Measurements from ENCODE around the gene FADS1. TPM values are rescaled to one million over a fixed set of nuclear protein-coding genes. Genes with fewer than 3 reads are reported as not detected.

The FADS1 gene
- total and polyA plus RNA-seq, 2 of the 13 experiments (the other 11 are each of a cell fraction or from before 2014, with no cell fraction given), result 91.8 to 108 TPM

DNA sequence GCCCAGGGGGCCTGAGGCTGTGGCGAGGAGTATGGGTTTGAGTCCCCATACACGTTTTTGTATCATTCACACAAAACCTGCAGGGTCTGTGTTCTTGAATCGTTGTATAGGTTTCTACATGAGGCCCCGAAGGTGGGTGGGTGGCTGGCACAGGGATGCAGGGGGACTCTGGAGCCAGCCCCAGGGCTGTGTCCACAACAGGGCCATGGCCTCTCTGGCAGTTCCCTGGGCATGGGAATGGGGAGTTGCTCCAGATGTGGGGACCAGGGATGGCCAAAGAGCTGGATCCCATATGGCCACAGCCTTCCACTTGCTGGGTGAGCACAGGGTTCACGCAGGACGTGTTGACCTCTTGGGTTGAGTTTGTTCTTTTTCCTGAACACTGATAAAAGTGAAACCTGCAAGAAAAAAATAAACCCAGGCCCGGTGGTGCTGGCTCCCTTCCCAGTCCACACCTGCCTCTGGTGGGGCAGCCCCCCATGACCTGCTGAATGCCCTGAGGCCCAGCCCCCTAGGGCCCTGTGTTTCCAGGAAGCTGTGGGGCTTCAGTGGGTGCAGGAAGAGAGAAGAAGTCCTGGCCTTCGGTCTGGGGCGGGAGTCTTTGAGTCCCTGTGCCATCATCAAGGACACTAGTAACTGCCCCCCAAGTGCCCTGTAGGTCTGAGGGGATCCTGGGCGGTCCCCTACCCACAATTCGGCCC is 48.3 kb downstream of the FADS1 start (continued):
- TF ChIP-seq PRPF4 (IDR thresholded peaks at IDR 0.05; ENCODE audit: low read depth, low read length, poor library complexity, severe bottlenecking) (no peak), ZNF782 (CRISPR knock-in tag; IDR thresholded peaks at IDR 0.05; ENCODE audit: borderline replicate concordance) (0 out of 2 replicates have a peak, but pooled peaks have one; percentile 13), ZNF17 (CRISPR knock-in tag; IDR thresholded peaks at IDR 0.05) (no peak), PRMT3 (CRISPR knock-in tag; IDR thresholded peaks at IDR 0.05; ENCODE audit: borderline replicate concordance, low read depth) (no peak), ZNF138 (CRISPR knock-in tag; IDR thresholded peaks at IDR 0.05; ENCODE audit: low read depth) (no peak), TEAD2 (CRISPR knock-in tag; IDR thresholded peaks at IDR 0.05) (no peak), RXRA (CRISPR knock-in tag; IDR thresholded peaks at IDR 0.05) (no peak), ZNF432 (CRISPR knock-in tag; IDR thresholded peaks at IDR 0.05; ENCODE audit: borderline replicate concordance) (no peak), ZNF20 (CRISPR knock-in tag; IDR thresholded peaks at IDR 0.05) (no peak), SALL2 (CRISPR knock-in tag; IDR thresholded peaks at IDR 0.05) (no peak), ZSCAN30 (CRISPR knock-in tag; IDR thresholded peaks at IDR 0.05) (no peak)
- TF ChIP-seq, protein P1, sequence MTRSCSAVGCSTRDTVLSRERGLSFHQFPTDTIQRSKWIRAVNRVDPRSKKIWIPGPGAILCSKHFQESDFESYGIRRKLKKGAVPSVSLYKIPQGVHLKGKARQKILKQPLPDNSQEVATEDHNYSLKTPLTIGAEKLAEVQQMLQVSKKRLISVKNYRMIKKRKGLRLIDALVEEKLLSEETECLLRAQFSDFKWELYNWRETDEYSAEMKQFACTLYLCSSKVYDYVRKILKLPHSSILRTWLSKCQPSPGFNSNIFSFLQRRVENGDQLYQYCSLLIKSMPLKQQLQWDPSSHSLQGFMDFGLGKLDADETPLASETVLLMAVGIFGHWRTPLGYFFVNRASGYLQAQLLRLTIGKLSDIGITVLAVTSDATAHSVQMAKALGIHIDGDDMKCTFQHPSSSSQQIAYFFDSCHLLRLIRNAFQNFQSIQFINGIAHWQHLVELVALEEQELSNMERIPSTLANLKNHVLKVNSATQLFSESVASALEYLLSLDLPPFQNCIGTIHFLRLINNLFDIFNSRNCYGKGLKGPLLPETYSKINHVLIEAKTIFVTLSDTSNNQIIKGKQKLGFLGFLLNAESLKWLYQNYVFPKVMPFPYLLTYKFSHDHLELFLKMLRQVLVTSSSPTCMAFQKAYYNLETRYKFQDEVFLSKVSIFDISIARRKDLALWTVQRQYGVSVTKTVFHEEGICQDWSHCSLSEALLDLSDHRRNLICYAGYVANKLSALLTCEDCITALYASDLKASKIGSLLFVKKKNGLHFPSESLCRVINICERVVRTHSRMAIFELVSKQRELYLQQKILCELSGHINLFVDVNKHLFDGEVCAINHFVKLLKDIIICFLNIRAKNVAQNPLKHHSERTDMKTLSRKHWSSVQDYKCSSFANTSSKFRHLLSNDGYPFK (CRISPR knock-in tag; IDR thresholded peaks at IDR 0.05; ENCODE audit: borderline replicate concordance), result no peak
- TF ChIP-seq, protein P2, sequence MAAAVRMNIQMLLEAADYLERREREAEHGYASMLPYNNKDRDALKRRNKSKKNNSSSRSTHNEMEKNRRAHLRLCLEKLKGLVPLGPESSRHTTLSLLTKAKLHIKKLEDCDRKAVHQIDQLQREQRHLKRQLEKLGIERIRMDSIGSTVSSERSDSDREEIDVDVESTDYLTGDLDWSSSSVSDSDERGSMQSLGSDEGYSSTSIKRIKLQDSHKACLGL (CRISPR knock-in tag; IDR thresholded peaks at IDR 0.05), result no peak
- TF ChIP-seq, protein P3, sequence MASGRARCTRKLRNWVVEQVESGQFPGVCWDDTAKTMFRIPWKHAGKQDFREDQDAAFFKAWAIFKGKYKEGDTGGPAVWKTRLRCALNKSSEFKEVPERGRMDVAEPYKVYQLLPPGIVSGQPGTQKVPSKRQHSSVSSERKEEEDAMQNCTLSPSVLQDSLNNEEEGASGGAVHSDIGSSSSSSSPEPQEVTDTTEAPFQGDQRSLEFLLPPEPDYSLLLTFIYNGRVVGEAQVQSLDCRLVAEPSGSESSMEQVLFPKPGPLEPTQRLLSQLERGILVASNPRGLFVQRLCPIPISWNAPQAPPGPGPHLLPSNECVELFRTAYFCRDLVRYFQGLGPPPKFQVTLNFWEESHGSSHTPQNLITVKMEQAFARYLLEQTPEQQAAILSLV (CRISPR knock-in tag; IDR thresholded peaks at IDR 0.05; ENCODE audit: borderline replicate concordance), result no peak
- TF ChIP-seq, protein P4, sequence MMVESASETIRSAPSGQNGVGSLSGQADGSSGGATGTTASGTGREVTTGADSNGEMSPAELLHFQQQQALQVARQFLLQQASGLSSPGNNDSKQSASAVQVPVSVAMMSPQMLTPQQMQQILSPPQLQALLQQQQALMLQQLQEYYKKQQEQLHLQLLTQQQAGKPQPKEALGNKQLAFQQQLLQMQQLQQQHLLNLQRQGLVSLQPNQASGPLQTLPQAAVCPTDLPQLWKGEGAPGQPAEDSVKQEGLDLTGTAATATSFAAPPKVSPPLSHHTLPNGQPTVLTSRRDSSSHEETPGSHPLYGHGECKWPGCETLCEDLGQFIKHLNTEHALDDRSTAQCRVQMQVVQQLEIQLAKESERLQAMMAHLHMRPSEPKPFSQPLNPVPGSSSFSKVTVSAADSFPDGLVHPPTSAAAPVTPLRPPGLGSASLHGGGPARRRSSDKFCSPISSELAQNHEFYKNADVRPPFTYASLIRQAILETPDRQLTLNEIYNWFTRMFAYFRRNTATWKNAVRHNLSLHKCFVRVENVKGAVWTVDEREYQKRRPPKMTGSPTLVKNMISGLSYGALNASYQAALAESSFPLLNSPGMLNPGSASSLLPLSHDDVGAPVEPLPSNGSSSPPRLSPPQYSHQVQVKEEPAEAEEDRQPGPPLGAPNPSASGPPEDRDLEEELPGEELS (CRISPR knock-in tag; IDR thresholded peaks at IDR 0.05), result no peak
- TF ChIP-seq, protein P5, sequence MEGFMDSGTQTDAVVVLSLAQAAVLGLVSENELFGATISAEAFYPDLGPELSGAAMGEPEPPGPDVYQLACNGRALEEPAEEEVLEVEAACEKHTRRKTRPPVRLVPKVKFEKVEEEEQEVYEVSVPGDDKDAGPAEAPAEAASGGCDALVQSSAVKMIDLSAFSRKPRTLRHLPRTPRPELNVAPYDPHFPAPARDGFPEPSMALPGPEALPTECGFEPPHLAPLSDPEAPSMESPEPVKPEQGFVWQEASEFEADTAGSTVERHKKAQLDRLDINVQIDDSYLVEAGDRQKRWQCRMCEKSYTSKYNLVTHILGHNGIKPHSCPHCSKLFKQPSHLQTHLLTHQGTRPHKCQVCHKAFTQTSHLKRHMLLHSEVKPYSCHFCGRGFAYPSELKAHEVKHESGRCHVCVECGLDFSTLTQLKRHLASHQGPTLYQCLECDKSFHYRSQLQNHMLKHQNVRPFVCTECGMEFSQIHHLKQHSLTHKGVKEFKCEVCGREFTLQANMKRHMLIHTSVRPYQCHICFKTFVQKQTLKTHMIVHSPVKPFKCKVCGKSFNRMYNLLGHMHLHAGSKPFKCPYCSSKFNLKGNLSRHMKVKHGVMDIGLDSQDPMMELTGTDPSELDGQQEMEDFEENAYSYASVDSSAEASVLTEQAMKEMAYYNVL (CRISPR knock-in tag; IDR thresholded peaks at IDR 0.05; ENCODE audit: borderline replicate concordance), result no peak
- TF ChIP-seq, protein P6, sequence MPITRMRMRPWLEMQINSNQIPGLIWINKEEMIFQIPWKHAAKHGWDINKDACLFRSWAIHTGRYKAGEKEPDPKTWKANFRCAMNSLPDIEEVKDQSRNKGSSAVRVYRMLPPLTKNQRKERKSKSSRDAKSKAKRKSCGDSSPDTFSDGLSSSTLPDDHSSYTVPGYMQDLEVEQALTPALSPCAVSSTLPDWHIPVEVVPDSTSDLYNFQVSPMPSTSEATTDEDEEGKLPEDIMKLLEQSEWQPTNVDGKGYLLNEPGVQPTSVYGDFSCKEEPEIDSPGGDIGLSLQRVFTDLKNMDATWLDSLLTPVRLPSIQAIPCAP (CRISPR knock-in tag; IDR thresholded peaks at IDR 0.05; ENCODE audit: low read depth), result no peak

Data from HepG2 (cell line).